NCI-H187 treated with DMSO at 0.1 percent for 48 hours (cell line): Measurements from ENCODE around the gene MYO1D.
"Not testable (repeated sequence)": the region's sequence is repeated elsewhere in the genome, so short reads cannot be mapped to it uniquely, and the experiment has no call there.

Experiments used
- DNase-seq: peaks from one replicate; lab custom pipeline; 2025; lab: John Stamatoyannopoulos, UW

MYO1D gene

GRCh38 chr17:32854832-32855389, 22.0 kb downstream of the MYO1D start:
- DNase-seq, result no peak

GRCh38 chr17:32854207-32854606, 22.7 kb downstream of the MYO1D start:
- DNase-seq, result no peak

GRCh38 chr17:32852811-32853210, 24.1 kb downstream of the MYO1D start:
- DNase-seq, result no peak

GRCh38 chr17:32849879-32850278, 27.0 kb downstream of the MYO1D start:
- DNase-seq, result no peak

GRCh38 chr17:32847977-32848376, 28.9 kb downstream of the MYO1D start:
- no peak for DNase-seq

- no peak for DNase-seq
Measured at GRCh38 chr17:32846143-32846542, 30.8 kb downstream of the MYO1D start.

- DNase-seq, result no peak
Measured at GRCh38 chr17:32840241-32840640, 36.7 kb downstream of the MYO1D start.

- DNase-seq, result no peak
Measured at GRCh38 chr17:32836527-32836926, 40.4 kb downstream of the MYO1D start.

GRCh38 chr17:32835291-32835761, 41.6 kb downstream of the MYO1D start:
- no peak for DNase-seq

GRCh38 chr17:32834104-32834503, 42.8 kb downstream of the MYO1D start:
- no peak for DNase-seq

- no peak for DNase-seq
Measured at GRCh38 chr17:32833526-32833925, 43.4 kb downstream of the MYO1D start.

GRCh38 chr17:32833076-32833475, 43.8 kb downstream of the MYO1D start:
- DNase-seq, result no peak

GRCh38 chr17:32831627-32832243, 45.2 kb downstream of the MYO1D start:
- no peak for DNase-seq

GRCh38 chr17:32831223-32831622, 45.7 kb downstream of the MYO1D start:
- DNase-seq, result no peak

- DNase-seq, result no peak
Measured at GRCh38 chr17:32828822-32829221, 48.1 kb downstream of the MYO1D start.

GRCh38 chr17:32827227-32827626, 49.7 kb downstream of the MYO1D start:
- DNase-seq, result no peak

GRCh38 chr17:32826076-32826475, 50.8 kb downstream of the MYO1D start:
- DNase-seq, result no peak

- DNase-seq, result no peak
Measured at GRCh38 chr17:32824334-32824733, 52.6 kb downstream of the MYO1D start.

GRCh38 chr17:32822996-32823395, 53.9 kb downstream of the MYO1D start:
- no peak for DNase-seq

GRCh38 chr17:32821987-32822934, 54.7 kb downstream of the MYO1D start:
- DNase-seq, result not testable (repeated sequence)

GRCh38 chr17:32820440-32820839, 56.5 kb downstream of the MYO1D start:
- no peak for DNase-seq

- DNase-seq, result no peak
Measured at GRCh38 chr17:32819787-32820186, 57.1 kb downstream of the MYO1D start.

- no peak for DNase-seq
Measured at GRCh38 chr17:32819035-32819434, 57.9 kb downstream of the MYO1D start.
